Measurements from ENCODE around the gene CD63.

- TF ChIP-seq CTCF (IDR thresholded peaks at IDR 0.05) (no peak), POLR2AphosphoS5 (IDR thresholded peaks at IDR 0.05) (no peak)
Observed at GRCh38 chr12:55684761-55685370, 43.9 kb downstream of the CD63 start.

Measured in stomach (tissue), 4 donors.